H9 (cell line): ENCODE data around the gene ZSWIM6. TPM values are rescaled to one million over a fixed set of nuclear protein-coding genes. Genes with fewer than 3 reads are reported as not detected.

Source experiments
- DNase-seq: peaks from one replicate; pipeline ENCODE4 v3.0.0-alpha.2; 2017
- H2AFZ ChIP-seq: one replicate; pipeline ENCODE4 v1.6.1; 2013; ENCODE audit warnings: mild to moderate bottlenecking, low read length, control low read depth, moderate library complexity
- H2AK5ac ChIP-seq: 2 replicates; pipeline ENCODE4 v1.6.1; 2013; ENCODE audit warnings: low read length, control low read depth, mixed read lengths; ENCODE audit not compliant: insufficient read length
- H2BK120ac ChIP-seq: one replicate; pipeline ENCODE4 v1.6.1; 2013; ENCODE audit warnings: low read depth, mild to moderate bottlenecking, low read length, control low read depth, inconsistent platforms; ENCODE audit not compliant: poor library complexity, severe bottlenecking
- H2BK12ac ChIP-seq: 2 replicates; pipeline ENCODE4 v1.6.1; 2013; ENCODE audit warnings: low read length, control low read depth, mixed read lengths, low read depth; ENCODE audit not compliant: insufficient read length
- H2BK15ac ChIP-seq: 2 replicates; pipeline ENCODE4 v1.6.1; 2013; ENCODE audit warnings: low read depth, low read length, control low read depth
- H2BK20ac ChIP-seq: one replicate; pipeline ENCODE4 v1.6.1; 2013; ENCODE audit warnings: low read depth, mild to moderate bottlenecking, low read length, control low read depth, inconsistent platforms; ENCODE audit not compliant: poor library complexity, severe bottlenecking
- H2BK5ac ChIP-seq: 2 replicates; pipeline ENCODE4 v1.6.1; 2013; ENCODE audit warnings: low read length, control low read depth, mixed read lengths; ENCODE audit not compliant: insufficient read length
- H3K14ac ChIP-seq: 2 replicates; pipeline ENCODE4 v1.6.1; 2013; ENCODE audit warnings: low read length, control low read depth; ENCODE audit not compliant: insufficient read depth
- H3K18ac ChIP-seq: 2 replicates; pipeline ENCODE4 v1.6.1; 2013; ENCODE audit warnings: low read depth, mild to moderate bottlenecking, mixed read lengths, low read length, control low read depth; ENCODE audit not compliant: insufficient read length
- H3K23ac ChIP-seq: 2 replicates; pipeline ENCODE4 v1.6.1; 2013; ENCODE audit warnings: low read length, control low read depth, mixed read lengths, low read depth; ENCODE audit not compliant: insufficient read length
- H3K23me2 ChIP-seq: 2 replicates; pipeline ENCODE4 v1.6.1; 2013; ENCODE audit warnings: low read depth, mild to moderate bottlenecking, mixed read lengths, low read length, control low read depth; ENCODE audit not compliant: insufficient read length, poor library complexity, severe bottlenecking
- H3K27ac ChIP-seq: 2 replicates; pipeline ENCODE4 v1.5.1; 2013; ENCODE audit warnings: low read length, control low read depth, mixed read lengths, low read depth; ENCODE audit not compliant: insufficient read length
- H3K27me3 ChIP-seq: 2 replicates; pipeline ENCODE4 v1.6.1; 2013; ENCODE audit warnings: low read length, control low read depth, inconsistent platforms; ENCODE audit not compliant: insufficient read depth
- H3K4ac ChIP-seq: 2 replicates; pipeline ENCODE4 v1.6.1; 2013; ENCODE audit warnings: low read depth, mild to moderate bottlenecking, control low read depth, inconsistent platforms, low read length, moderate library complexity
- H3K4me1 ChIP-seq: 2 replicates; pipeline ENCODE4 v1.6.1; 2013; ENCODE audit warnings: low read length, control low read depth, inconsistent platforms; ENCODE audit not compliant: insufficient read depth
- H3K4me2 ChIP-seq: 2 replicates; pipeline ENCODE4 v1.6.1; 2013; ENCODE audit warnings: low read length, control low read depth, mixed read lengths; ENCODE audit not compliant: insufficient read length, insufficient read depth
- H3K56ac ChIP-seq: 2 replicates; pipeline ENCODE4 v1.6.1; 2013; ENCODE audit warnings: low read depth, mild to moderate bottlenecking, mixed read lengths, low read length, control low read depth; ENCODE audit not compliant: insufficient read length
- H3K79me1 ChIP-seq: 2 replicates; pipeline ENCODE4 v1.6.1; 2013; ENCODE audit warnings: low read depth, mild to moderate bottlenecking, moderate library complexity, low read length, control low read depth, inconsistent platforms; ENCODE audit not compliant: insufficient read depth, poor library complexity, severe bottlenecking
- H3K79me2 ChIP-seq: 2 replicates; pipeline ENCODE4 v1.6.1; 2013; ENCODE audit warnings: low read length, control low read depth, inconsistent platforms; ENCODE audit not compliant: insufficient read depth
- H3K9ac ChIP-seq: 2 replicates; pipeline ENCODE4 v1.6.1; 2013; ENCODE audit warnings: low read length, control low read depth, mixed read lengths; ENCODE audit not compliant: insufficient read length; ENCODE audit errors: extremely low read depth
- H3K9me3 ChIP-seq: one replicate; pipeline ENCODE4 v1.6.1; 2013; ENCODE audit warnings: low read depth, low read length, inconsistent platforms; ENCODE audit not compliant: control insufficient read depth
- H3T11ph ChIP-seq: one replicate; pipeline ENCODE4 v1.6.1; 2013; ENCODE audit warnings: mild to moderate bottlenecking, low read length, control low read depth, inconsistent platforms
- H4K20me1 ChIP-seq: one replicate; pipeline ENCODE4 v1.6.1; 2013; ENCODE audit not compliant: control insufficient read depth, insufficient read length, insufficient read depth
- H4K5ac ChIP-seq: 2 replicates; pipeline ENCODE4 v1.6.1; 2013; ENCODE audit warnings: low read depth, mild to moderate bottlenecking, mixed read lengths, low read length, control low read depth; ENCODE audit not compliant: insufficient read length
- H4K8ac ChIP-seq: replicated peaks from 2 replicates; pipeline ENCODE4 v1.6.1; 2013; ENCODE audit warnings: low read length, control low read depth, mixed read lengths, low read depth; ENCODE audit not compliant: insufficient read length
- H4K91ac ChIP-seq: 2 replicates; pipeline ENCODE4 v1.6.1; 2013; ENCODE audit warnings: low read depth, mild to moderate bottlenecking, moderate library complexity, mixed read lengths, low read length, control low read depth; ENCODE audit not compliant: insufficient read length
- H3K27ac Mint-ChIP-seq, 3 experiments: 2 replicates in 2 of 3; 3 replicates in 1 of 3; pipeline ENCODE4 v1.8.0; 2020 to 2021; ENCODE audit warnings: mixed read lengths in 3 of 3, mild to moderate bottlenecking in 1 of 3, moderate library complexity in 1 of 3
- H3K27me3 Mint-ChIP-seq: 2 replicates; pipeline ENCODE4 v1.8.0; 2021; ENCODE audit warnings: low read depth, mild to moderate bottlenecking, moderate library complexity, mixed read lengths
- H3K36me3 Mint-ChIP-seq, 3 experiments: 2 replicates in 2 of 3; 3 replicates in 1 of 3; pipeline ENCODE4 v1.8.0; 2020 to 2021; ENCODE audit warnings: low read depth in 3 of 3, mixed read lengths in 3 of 3; ENCODE audit not compliant: insufficient read depth in 1 of 3
- H3K4me1 Mint-ChIP-seq, 2 experiments: 2 replicates each; pipeline ENCODE4 v1.8.0; 2020; ENCODE audit warnings: mixed read lengths in 2 of 2
- H3K4me3 Mint-ChIP-seq, 2 experiments: 2 replicates in 1 of 2; 3 replicates in 1 of 2; pipeline ENCODE4 v1.8.0; 2020 to 2021; ENCODE audit warnings: mild to moderate bottlenecking in 2 of 2, mixed read lengths in 2 of 2, moderate library complexity in 1 of 2
- H3K9me3 Mint-ChIP-seq, 2 experiments: 2 replicates in 1 of 2; 3 replicates in 1 of 2; pipeline ENCODE4 v1.8.0; 2020; ENCODE audit warnings: mild to moderate bottlenecking in 2 of 2, mixed read lengths in 2 of 2, moderate library complexity in 1 of 2
- CTCF ChIP-seq: fragments of 200-600 bp; sonication (generic); conservative IDR thresholded peaks from 3 replicates; pipeline ENCODE4 v1.8.0; 2021; ENCODE audit warnings: antibody characterized with exemption, mild to moderate bottlenecking
- WGBS: extraction: QIAGEN DNeasy Blood & Tissue Kit; methylation state at CpG from one replicate; pipeline ENCODE4 v1.1.7; 2013; ENCODE audit warnings: missing lambda C conversion rate, low lambda C conversion rate, mixed read lengths; ENCODE audit not compliant: insufficient read length; ENCODE audit errors: extremely low coverage; 5-methylcytosine and 5-hydroxymethylcytosine counted together
- total RNA-seq: library from RNA; stranded (reverse); gene quantifications from 2 replicates; pipeline ENCODE4 v1.2.1, GENCODE V29; 2021

The ZSWIM6 gene
- total RNA-seq, 1 experiment from 2014 or later = 11.5 TPM

GRCh38 chr5:61523997-61524396 lies 191.9 kb downstream of the ZSWIM6 start:
- Mint-ChIP-seq H3K4me3 (no peak overlapping the region), H3K27ac (no peak overlapping the region), H3K4me1 (peaks cover 9% of the 10 kb centered on the region in 2 experiments), H3K9me3 (no peaks in the 10 kb centered on the region), H3K27me3 (no peaks in the 10 kb centered on the region), H3K36me3 (peaks cover 0 to 3% (median 0%) of the 10 kb centered on the region in 3 experiments; a peak in 1 of 7 replicates)
- no CpG with 5 or more reads among the region's 3 CpGs for WGBS
- Histone ChIP-seq H3K79me1 (no peaks in the 10 kb centered on the region), H3K4ac (no peak overlapping the region), H3K23me2 (no peaks in the 10 kb centered on the region), H2BK12ac (no peak overlapping the region), H3K9me3 (no peaks in the 10 kb centered on the region), H3K27ac (no peak overlapping the region), H2AFZ (no peak overlapping the region), H3K18ac (no peak overlapping the region), H3K9ac (no peak overlapping the region), H3T11ph (no peak overlapping the region), H3K23ac (no peak overlapping the region), H2BK20ac (no peak overlapping the region), H2AK5ac (no peak overlapping the region), H3K4me1 (no peaks in the 10 kb centered on the region), H2BK15ac (no peak overlapping the region), H3K79me2 (no peaks in the 10 kb centered on the region), H2BK5ac (no peak overlapping the region), H3K56ac (no peak overlapping the region), H3K4me2 (no peak overlapping the region), H4K8ac (no peak overlapping the region), H3K14ac (no peak overlapping the region), H4K5ac (no peak overlapping the region), H4K91ac (no peak overlapping the region), H2BK120ac (no peak overlapping the region), H4K20me1 (no peaks in the 10 kb centered on the region), H3K27me3 (no peaks in the 10 kb centered on the region)
- no peak for TF ChIP-seq CTCF
- DNase-seq = no peak
